Peyer's patch (tissue), 4 donors: Measurements from ENCODE around the gene ASB10. TPM values are rescaled to one million over a fixed set of nuclear protein-coding genes. Genes with fewer than 3 reads are reported as not detected.

Experiments
- DNase-seq, 3 donors: peaks; one replicate each; pipeline ENCODE4 v3.0.0-alpha.2; 2017 to 2019
- H3K27ac ChIP-seq, 4 donors: fragments of 200-600 bp; sonication (generic); one replicate each; pipeline ENCODE4 v1.5.1; 2016 to 2019
- H3K27me3 ChIP-seq, 2 donors: fragments of 200-600 bp; sonication (generic); one replicate each; pipeline ENCODE4 v1.5.1; 2019
- H3K36me3 ChIP-seq, 3 donors: fragments of 200-600 bp; sonication (generic); one replicate each; pipeline ENCODE4 v1.5.1; 2016 to 2019
- H3K4me1 ChIP-seq, 4 donors: fragments of 200-600 bp; sonication (generic); one replicate each; pipeline ENCODE4 v1.5.1; 2016 to 2019
- H3K4me3 ChIP-seq, 4 donors: fragments of 200-600 bp; sonication (generic); 1 replicate in 3 of 4; 2 replicates in 1 of 4; pipeline ENCODE4 v1.5.1; 2016 to 2019; ENCODE audit warnings: mild to moderate bottlenecking in 1 of 4
- H3K9me3 ChIP-seq, 4 donors: fragments of 200-600 bp; sonication (generic); one replicate each; pipeline ENCODE4 v1.5.1; 2016 to 2019; ENCODE audit warnings: mild to moderate bottlenecking in 1 of 4
- CTCF ChIP-seq, 6 experiments: fragments of 450-650 bp in 4 of 6; fragments of 200-600 bp in 2 of 6; sonication (generic) in 1 of 6; IDR thresholded peaks; one replicate each; pipeline ENCODE4 v1.5.1; 2017 to 2019; ENCODE audit warnings: antibody characterized with exemption in 6 of 6, mild to moderate bottlenecking in 3 of 6, moderate library complexity in 1 of 6
- POLR2A ChIP-seq, 2 donors: fragments of 450-650 bp; IDR thresholded peaks; one replicate each; pipeline ENCODE4 v1.5.1; 2017; ENCODE audit warnings: antibody characterized with exemption in 2 of 2, mild to moderate bottlenecking in 2 of 2, moderate library complexity in 2 of 2
- total RNA-seq, 4 donors: library from RNA; depleted of rRNA; stranded (reverse); fragments of >200 nt; gene quantifications; one replicate each; pipeline ENCODE4 v1.1.0, GENCODE V29; 2016

Gene ASB10
- total RNA-seq, 4 donors from 2014 or later, result not detected

GRCh38 chr7:151133266-151133985 lies 53.6 kb downstream of the ASB10 start:
- no peak overlapping the region for H3K4me3 ChIP-seq
- H3K36me3 ChIP-seq, result peaks cover 0 to 82% (median 0%) of the 10 kb centered on the region in 3 donors
- peak in 1 of 3 donors; percentile 24 for DNase-seq
- no peak overlapping the region for H3K27ac ChIP-seq
- H3K4me1 ChIP-seq, result peaks cover 0 to 5% (median 0%) of the 10 kb centered on the region in 4 donors
- no peaks in the 10 kb centered on the region for H3K9me3 ChIP-seq
- no peak for TF ChIP-seq CTCF (IDR thresholded peaks at IDR 0.05)
- no peaks in the 10 kb centered on the region for H3K27me3 ChIP-seq

GRCh38 chr7:151132461-151133205 lies 54.4 kb downstream of the ASB10 start:
- Histone ChIP-seq H3K9me3 (no peaks in the 10 kb centered on the region), H3K27ac (no peak overlapping the region), H3K4me1 (peaks cover 0 to 5% (median 0%) of the 10 kb centered on the region in 4 donors), H3K36me3 (peaks cover 0 to 84% (median 0%) of the 10 kb centered on the region in 3 donors), H3K4me3 (no peak overlapping the region), H3K27me3 (no peaks in the 10 kb centered on the region)
- no peak for TF ChIP-seq POLR2A (IDR thresholded peaks at IDR 0.05)
- TF ChIP-seq CTCF (IDR thresholded peaks at IDR 0.05), result no peak
- no peak for DNase-seq

- no peaks in the 10 kb centered on the region for H3K27me3 ChIP-seq
- H3K36me3 ChIP-seq, result peaks cover 0 to 83% (median 0%) of the 10 kb centered on the region in 3 donors
- H3K4me3 ChIP-seq, result no peak overlapping the region
- no peaks in the 10 kb centered on the region for H3K9me3 ChIP-seq
- H3K27ac ChIP-seq, result no peak overlapping the region
- no peak for TF ChIP-seq CTCF (IDR thresholded peaks at IDR 0.05)
- TF ChIP-seq POLR2A (IDR thresholded peaks at IDR 0.05), result no peak
- H3K4me1 ChIP-seq, result peaks cover 0 to 8% (median 0%) of the 10 kb centered on the region in 4 donors
- no peak for DNase-seq
Measured at GRCh38 chr7:151131592-151132293, 55.3 kb downstream of the ASB10 start.

GRCh38 chr7:151131224-151131591 lies 55.8 kb downstream of the ASB10 start:
- Histone ChIP-seq H3K36me3 (peaks cover 0 to 81% (median 0%) of the 10 kb centered on the region in 3 donors), H3K9me3 (no peaks in the 10 kb centered on the region), H3K4me3 (no peak overlapping the region), H3K27me3 (no peaks in the 10 kb centered on the region), H3K27ac (no peak overlapping the region), H3K4me1 (peaks cover 0 to 13% (median 0%) of the 10 kb centered on the region in 4 donors)
- TF ChIP-seq POLR2A (IDR thresholded peaks at IDR 0.05), result no peak
- TF ChIP-seq CTCF (IDR thresholded peaks at IDR 0.05), result no peak
- DNase-seq, result no peak

GRCh38 chr7:151130741-151131157 lies 56.3 kb downstream of the ASB10 start:
- Histone ChIP-seq H3K4me3 (no peak overlapping the region), H3K27ac (no peak overlapping the region), H3K27me3 (no peaks in the 10 kb centered on the region), H3K9me3 (no peaks in the 10 kb centered on the region), H3K36me3 (peaks cover 0 to 76% (median 0%) of the 10 kb centered on the region in 3 donors), H3K4me1 (peaks cover 0 to 18% (median 0%) of the 10 kb centered on the region in 4 donors)
- TF ChIP-seq POLR2A (IDR thresholded peaks at IDR 0.05), result no peak
- TF ChIP-seq CTCF (IDR thresholded peaks at IDR 0.05), result no peak
- no peak for DNase-seq
